Activated CD4-positive, alpha-beta T cell treated with anti-CD3 and anti-CD28 coated beads, Interleukin-2, amount 50 U/mL, for 4 hours (primary cell): ENCODE measurements around the gene STIP1.

ENCODE experiments used
- DNase-seq, 2 experiments: peaks; one replicate each; pipeline ENCODE4 v3.0.0-alpha.2; 2020

STIP1 gene

GRCh38 chr11:64203421-64204079 is 17.6 kb downstream of the STIP1 start:
- DNase-seq: no peak

- no peak for DNase-seq
Observed at GRCh38 chr11:64204080-64204440, 18.1 kb downstream of the STIP1 start.

GRCh38 chr11:64204464-64204989 is 18.6 kb downstream of the STIP1 start:
- peak; percentile 80 to 82 for DNase-seq

GRCh38 chr11:64206457-64207255 is 20.7 kb downstream of the STIP1 start, which contains the start of gene FERMT3:
TSS of gene FERMT3 (plus strand) at chr11:64206721. CDS start at chr11:64207365, 644 bp downstream.
- DNase-seq: peak; percentile 55 to 60

GRCh38 chr11:64207256-64208085 is 21.5 kb downstream of the STIP1 start:
- DNase-seq: peak; percentile 76 to 80

GRCh38 chr11:64208086-64208795 is 22.3 kb downstream of the STIP1 start:
- DNase-seq: no peak

- no peak for DNase-seq
Observed at GRCh38 chr11:64208796-64209562, 23.0 kb downstream of the STIP1 start.

- no peak for DNase-seq
Observed at GRCh38 chr11:64209563-64209843, 23.5 kb downstream of the STIP1 start.

GRCh38 chr11:64210301-64211020 is 24.5 kb downstream of the STIP1 start:
- DNase-seq: no peak

- DNase-seq: no peak
Observed at GRCh38 chr11:64211181-64211872, 25.4 kb downstream of the STIP1 start.

- no peak for DNase-seq
Observed at GRCh38 chr11:64216879-64217278, 30.9 kb downstream of the STIP1 start.

- DNase-seq: no peak
Observed at GRCh38 chr11:64218628-64219353, 32.8 kb downstream of the STIP1 start.

- DNase-seq: no peak
Observed at GRCh38 chr11:64219354-64219684, 33.3 kb downstream of the STIP1 start.

- no peak for DNase-seq
Observed at GRCh38 chr11:64219755-64220154, 33.8 kb downstream of the STIP1 start.

GRCh38 chr11:64220271-64220670 is 34.3 kb downstream of the STIP1 start:
- no peak for DNase-seq

- no peak for DNase-seq
Observed at GRCh38 chr11:64220798-64221197, 34.8 kb downstream of the STIP1 start.

GRCh38 chr11:64222651-64223000 is 36.7 kb downstream of the STIP1 start:
- DNase-seq: no peak

- no peak for DNase-seq
Observed at GRCh38 chr11:64223001-64223651, 37.2 kb downstream of the STIP1 start.

GRCh38 chr11:64224151-64224890 is 38.4 kb downstream of the STIP1 start:
- DNase-seq: no peak
